GM12872 (cell line): ENCODE results near the gene KLHL29.

Experiments
- CTCF ChIP-seq: IDR thresholded peaks from 3 replicates; pipeline ENCODE4 v1.5.1; 2011; ENCODE audit warnings: low read depth, mild to moderate bottlenecking, low read length, moderate library complexity; ENCODE audit not compliant: insufficient read depth

KLHL29 gene

GRCh38 chr2:23373666-23374065 is 11.3 kb upstream of the KLHL29 start:
- no peak for TF ChIP-seq CTCF

GRCh38 chr2:23375448-23375847 is 9.5 kb upstream of the KLHL29 start:
- TF ChIP-seq CTCF = no peak

GRCh38 chr2:23376075-23376474 is 8.9 kb upstream of the KLHL29 start:
- no peak for TF ChIP-seq CTCF

GRCh38 chr2:23376972-23377371 is 8.0 kb upstream of the KLHL29 start:
- TF ChIP-seq CTCF = no peak

GRCh38 chr2:23377771-23378170 is 7.2 kb upstream of the KLHL29 start:
- TF ChIP-seq CTCF = no peak

- no peak for TF ChIP-seq CTCF
Observed at GRCh38 chr2:23378496-23378895, 6.5 kb upstream of the KLHL29 start.

- no peak for TF ChIP-seq CTCF
Observed at GRCh38 chr2:23379220-23379695, 5.7 kb upstream of the KLHL29 start.
